NCI-H2081 (cell line): ENCODE data around the gene ATXN3L.

Experiments
- DNase-seq, 2 experiments: peaks; one replicate each; lab custom pipeline; 2025; lab: John Stamatoyannopoulos, UW

The ATXN3L gene

DNA sequence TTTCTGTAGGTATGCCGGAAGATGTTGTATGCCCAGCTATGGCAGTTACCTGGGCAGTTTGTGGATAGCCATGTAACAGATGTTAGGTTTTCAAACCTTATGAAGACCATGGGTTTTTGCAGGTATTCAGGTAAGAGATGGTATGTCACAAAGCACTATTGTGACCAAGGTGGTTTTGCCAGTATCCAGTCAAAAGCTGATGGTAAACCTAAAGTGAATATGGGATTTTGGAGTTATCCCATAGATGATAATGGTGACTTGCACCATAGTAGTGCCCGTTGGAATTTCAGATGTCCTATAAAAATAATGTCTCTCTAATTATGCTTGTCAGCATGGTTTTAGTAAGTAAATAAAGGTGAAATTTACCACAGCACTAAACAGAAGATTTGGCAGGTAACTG is at the start of gene ATXN3L:
Gene ATXN3L (minus strand): TSS at position 101 of the 400 bp plus-strand sequence. CDS start 119 bp downstream, outside the sequence.
- DNase-seq = no peak

DNA sequence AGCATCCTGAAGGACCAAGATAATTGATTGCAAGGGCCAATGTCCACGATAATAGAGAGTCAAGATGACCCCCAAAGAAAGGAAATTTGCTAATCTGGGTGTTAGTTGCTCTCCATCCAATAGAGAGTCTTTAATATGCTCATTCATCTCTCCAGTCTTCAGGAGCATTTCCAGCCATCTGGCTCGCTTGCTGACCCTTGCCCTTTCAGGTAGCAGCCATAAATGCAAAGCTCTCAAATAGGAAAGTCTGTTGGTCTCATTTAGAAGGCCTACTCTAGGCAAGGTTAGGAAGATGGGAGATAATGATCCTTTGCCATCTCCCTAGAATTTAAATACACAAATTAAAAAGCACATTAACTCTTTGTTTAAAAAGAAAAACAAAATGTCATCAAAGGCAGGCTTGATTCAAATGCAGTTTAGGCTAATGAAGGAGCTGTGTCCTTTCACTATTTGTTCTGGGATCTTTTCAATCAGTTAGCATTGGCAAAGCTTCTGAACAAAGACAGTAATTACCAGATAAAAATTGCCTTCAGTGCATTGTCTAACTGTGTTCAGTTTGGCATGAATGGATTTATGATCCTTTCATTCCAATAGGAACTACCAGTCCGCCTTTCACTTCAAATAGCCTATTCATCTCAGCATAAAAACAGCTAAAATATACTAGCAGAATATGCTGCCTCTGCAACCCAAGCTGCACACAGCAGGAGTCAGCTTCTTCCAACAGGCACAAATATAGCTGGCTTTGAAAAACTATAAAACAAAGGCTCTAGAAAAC is 49.6 kb upstream of the ATXN3L start:
- DNase-seq = peak; percentile 53 to 85

DNA sequence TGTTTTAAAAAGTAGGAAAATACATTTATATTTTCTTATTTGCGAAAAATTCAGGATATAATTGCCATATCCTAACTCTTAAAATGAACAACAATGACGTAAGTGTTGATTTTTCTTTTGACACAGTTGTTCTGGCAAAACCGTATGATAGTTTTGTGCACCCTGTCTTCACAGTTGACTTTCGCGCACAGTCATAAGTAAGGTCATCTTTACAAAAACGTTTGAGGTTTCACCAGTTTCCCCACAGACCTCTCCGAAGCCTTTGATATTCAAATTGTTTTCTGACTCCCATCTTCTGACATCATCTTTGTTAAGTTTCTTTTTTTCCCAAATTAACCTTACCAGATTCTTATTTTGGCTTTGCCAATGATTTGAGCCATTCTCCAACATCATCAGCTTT is 48.1 kb upstream of the ATXN3L start:
- no peak for DNase-seq

DNA sequence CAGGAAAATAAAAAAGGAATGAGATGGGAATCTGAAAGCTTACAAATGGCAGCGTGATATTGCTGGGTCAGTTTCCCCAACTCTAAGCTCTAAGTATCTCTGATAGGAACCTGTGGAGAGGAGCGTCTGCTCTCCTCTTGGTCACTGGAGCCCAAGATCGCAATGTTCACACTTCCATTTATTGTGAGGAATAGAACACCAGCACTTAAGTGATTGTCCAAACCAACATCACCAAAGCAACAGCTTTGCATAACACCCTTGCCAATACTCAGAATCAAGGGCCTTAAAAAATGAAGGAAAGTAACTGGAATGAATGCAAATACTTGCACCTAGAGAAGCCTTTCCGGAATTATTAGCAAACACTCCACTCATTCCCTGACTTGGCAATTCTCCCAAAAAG is 46.8 kb upstream of the ATXN3L start:
- DNase-seq = no peak

DNA sequence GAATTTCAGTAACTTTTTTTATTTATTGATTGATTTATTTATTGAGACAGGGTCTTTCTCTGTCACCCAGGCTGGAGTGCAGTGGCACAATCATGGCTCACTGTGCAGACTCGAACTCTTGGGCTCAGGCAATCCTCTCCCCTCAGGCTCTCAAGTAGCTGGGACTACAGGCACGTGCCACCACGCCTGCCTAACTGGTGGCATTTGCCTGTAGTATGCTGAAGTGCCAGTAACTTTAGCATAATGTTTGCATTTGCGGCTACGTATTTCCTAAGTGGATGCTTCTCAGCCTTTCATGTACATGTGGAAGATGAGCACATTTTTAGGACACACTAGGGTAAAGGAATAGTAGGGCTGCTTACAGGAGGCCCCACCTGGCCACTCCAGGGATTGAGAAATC is 45.3 kb upstream of the ATXN3L start:
- no peak for DNase-seq

DNA sequence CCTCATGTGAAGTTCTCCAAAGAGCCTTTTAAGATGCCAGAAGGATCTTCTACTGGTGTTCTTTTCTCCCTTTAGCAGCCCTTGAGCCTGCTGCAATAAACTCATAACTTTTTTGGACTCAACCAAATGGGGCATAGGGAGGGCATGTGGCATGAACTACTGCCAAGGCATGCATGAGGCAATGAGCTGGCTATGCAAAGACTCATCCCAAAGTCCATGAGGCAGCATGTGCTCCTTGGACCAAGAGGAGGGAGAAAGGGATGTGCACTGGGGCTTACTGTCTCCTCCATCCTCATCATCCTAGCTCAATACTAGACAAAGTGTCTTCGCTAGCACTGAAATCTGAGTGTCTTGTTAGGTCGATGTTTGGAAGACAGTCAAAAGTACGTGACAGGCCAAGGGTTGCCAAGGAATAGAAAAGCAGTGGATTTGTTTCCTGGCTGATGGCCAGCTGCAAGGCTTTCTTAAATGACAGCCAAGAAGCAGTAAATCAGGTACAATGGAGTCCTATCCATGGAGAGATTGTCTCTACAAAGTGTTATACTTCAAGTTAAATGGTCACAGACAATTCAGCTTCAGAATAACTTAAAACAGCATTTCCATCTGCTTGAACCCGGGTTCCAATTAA is 44.5 kb upstream of the ATXN3L start:
- DNase-seq = no peak

DNA sequence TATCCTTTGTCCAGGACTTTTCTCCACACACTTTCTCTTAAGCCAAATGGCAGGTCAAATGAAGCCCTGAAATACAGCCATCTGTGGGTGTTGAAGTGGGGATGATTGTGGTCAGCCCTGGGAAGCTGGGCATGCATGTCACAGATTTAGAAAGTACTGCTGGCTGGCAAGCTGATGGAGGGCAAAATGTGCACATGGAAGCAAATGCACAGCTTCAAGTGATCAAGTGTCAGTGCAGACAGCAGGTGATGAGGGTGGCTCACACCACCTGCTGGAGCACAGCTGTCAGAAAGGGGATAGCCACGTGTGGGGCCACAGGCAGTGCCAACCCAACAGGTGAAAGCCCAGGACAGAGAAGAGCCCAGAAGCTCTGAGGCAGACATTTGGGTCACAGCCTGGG is 40.3 kb upstream of the ATXN3L start:
- peak; percentile 32 to 65 for DNase-seq

DNA sequence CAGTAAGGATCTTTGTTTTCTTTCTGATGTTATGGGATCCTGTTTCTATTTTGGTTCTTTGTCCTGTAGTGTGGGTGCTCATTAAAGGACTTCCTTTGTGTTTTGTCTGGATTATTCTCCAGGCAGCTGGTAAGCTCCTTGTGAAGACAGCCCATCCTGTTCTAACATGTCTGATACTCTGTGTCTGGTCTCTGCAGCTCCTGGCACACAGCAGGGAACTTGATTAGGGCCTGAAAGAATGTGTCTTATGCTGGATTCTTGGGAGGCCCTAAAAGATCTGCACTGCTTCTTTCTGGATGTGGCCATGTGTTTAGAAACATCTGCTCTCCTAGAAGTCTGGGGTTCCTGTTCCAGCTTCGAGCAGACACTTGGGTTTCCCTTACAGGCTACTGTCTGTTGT is 38.1 kb upstream of the ATXN3L start:
- peak in 1 of 2 experiments; percentile 48 for DNase-seq

DNA sequence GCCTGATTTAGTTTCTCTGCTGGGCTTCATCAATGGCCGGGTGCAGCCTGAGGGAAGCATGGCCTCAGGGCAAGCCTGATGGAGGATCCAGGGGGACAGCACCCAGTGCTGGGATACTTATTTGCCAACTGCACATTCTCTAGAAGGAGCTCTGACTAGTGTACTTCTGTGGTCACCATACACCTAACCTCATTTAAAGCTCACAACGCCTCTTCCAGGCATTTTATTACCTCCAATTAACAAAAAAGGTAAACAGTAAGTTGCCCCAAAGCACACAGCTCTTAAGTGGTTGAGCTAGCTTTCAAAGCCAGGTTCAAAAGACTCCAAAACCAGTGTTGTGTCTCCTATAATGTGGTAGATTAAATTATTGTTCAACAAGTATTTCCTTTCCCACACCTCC is 26.8 kb upstream of the ATXN3L start:
- peak in 1 of 2 experiments; percentile 51 for DNase-seq

DNA sequence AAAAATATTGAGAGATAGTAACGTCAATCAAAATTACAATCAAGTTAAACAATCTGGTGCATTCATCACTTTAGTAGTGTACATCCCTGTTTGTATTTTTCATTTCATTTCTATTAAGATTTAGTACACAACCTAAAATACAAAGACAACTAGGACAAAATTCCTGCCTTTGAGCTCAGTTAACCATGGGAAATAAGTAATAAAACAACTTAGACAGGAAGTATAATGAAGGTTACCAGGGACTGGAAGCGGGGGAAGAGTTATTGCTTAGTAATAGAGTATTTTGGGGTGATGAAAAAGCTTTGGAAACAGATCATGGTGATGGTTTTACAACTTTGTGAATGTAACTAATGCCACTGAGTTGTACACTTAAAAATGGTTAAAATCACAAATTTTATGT is 25.6 kb upstream of the ATXN3L start:
- DNase-seq = no peak

DNA sequence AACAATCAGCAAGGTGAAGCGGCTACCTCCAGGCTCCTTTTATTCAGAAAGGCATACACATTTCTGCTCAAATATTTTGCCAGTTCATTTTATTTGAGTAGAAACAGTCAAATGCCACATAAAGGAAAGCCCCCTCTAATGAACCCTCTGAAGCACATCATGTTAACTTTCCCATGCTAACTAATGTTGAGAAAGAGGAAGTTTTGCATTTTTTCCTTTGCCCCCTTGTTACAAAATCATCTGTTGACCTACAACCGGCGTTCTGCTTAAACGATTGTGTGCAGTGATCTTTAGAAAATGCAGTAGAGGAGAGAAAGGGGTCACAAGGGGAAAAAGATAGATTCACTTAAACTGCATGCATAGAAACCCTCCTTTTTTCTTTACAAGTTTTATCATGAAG is 25.2 kb upstream of the ATXN3L start:
- no peak for DNase-seq

DNA sequence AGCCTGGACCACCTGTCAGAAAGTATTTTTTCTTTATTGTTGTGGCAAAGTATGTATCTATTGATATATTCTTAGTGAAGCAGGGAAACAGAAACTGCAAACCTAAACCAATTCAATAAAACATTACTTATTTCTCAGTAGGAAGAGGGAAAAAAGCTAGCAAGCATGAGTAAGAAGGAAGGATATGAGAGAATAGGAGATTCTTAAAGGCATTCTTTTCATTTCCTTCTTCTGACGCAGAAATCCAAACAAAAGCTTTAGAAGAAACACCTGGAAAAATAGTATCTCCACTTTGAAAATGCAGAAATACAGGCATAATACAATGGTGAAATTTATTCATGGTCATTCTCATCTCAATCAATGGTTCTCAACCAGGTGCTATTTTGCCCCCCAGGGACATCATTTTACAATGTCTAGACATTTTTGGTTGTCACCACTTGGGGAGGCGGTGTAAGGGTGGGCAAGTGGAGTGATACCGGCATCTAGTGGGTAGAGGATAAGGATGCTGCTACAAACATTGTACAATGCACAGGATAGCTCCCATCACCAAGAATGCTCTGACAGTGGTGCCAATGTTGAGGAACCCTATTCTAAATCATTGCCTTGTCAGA is 21.7 kb upstream of the ATXN3L start:
- no peak for DNase-seq

DNA sequence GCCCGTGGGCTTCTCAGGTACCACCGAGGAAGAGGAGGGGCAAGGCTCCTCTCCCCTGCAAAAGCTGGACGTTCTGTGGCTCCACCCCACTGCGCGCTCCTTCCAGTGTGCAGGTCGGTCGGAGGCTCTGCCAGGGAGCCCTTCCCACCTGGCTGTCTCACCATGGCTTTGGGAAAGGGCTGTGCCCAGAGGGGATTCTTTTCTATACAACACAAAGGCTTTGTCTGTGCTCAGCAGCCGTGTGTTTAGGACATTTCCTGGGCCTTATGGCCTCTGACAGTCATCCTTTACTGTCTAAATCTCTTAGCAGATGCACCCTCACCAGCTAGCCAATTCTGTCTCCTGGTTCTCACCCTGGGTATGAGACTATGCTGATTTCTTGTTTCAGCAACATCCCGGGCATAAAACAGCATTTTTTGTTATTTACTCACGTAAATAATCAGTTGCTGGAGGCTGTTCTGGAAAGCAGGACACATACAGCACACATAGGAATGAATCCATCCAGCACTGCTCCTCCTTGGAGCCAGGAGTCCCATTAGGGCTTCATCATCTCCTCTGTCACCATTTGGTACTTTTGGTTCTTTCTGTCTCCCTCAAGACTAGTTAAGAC is 20.4 kb upstream of the ATXN3L start:
- peak; percentile 12 to 44 for DNase-seq

DNA sequence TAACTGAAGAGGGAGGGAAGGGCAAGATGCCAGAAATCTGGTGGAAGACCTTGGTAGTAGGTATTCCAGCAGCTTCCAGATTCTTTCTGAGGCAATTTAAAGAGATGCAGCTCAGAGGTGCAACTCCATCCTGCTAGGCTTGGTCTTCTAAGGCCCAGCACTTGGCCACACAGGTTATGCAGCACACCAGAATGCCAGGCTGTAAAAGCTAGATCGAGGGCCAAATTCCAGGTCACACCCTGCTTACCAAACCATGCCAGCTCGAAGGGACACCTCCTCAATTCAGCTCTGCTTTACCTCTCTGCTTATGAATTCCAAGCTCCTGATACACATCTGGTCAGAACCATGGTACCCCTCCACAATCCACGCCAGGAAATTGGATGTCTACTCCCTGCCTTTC is 19.8 kb upstream of the ATXN3L start:
- no peak for DNase-seq

DNA sequence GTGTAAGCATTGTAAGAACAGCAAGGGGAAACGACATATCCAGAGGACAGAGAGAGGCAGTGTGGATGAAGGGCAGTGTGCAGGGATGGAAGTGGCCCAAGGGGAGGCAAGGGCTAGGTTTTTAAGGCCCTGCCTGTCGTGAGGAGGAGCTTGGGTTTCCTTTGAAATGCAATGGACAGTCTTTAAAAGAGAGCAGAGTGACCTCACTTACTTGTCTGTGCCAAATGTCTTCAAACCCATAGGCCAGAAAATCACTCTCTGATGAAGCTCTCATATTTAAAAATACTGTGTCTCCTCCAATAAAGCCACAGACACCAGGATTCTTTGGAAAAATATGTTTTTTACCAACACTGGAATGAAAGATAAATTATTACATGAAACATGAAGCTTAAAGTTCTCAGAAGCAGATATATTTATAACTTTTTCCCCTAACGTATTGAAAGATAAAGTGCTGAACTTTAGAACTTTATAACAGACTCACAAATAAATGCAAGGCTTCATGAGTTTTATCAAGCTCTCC is 19.2 kb upstream of the ATXN3L start:
- DNase-seq = no peak

DNA sequence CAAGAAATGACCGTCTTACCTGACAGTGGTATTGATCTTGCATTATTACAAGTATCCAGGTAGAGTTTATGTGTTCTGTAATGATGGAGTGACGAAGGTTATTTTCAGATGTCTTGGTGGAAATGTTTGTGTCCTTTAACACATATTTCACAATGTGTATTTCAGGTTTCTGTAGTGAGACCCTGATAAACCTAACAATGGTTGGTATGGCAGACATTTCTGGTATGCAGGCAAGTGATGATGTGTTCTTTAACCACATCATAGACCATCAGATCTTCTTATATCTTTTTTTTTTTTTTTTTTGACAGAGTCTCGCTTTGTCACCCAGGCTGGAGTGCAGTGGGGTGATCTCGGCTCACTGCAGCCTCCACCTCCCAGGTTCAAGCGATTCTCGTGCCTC is 14.6 kb upstream of the ATXN3L start:
- DNase-seq = no peak

DNA sequence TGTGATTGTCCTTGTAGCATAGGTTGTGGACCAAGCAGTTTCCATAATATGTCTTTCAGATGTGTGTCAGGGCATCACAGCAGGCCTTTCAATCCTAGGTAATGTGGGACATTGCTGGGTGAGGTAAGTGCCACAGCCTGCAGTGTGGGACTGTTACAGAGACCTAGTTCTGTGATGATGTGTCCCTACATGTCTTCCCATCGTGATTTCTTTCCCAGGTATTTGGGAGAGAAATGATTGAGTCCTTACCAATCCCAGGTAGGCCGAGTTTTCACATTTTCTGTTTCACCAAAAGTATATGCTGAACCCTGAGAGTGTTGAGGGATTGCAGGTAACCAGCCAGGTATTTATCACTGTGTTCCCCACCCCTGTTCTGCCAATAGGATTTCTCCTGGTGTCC is 10.6 kb upstream of the ATXN3L start:
- no peak for DNase-seq

DNA sequence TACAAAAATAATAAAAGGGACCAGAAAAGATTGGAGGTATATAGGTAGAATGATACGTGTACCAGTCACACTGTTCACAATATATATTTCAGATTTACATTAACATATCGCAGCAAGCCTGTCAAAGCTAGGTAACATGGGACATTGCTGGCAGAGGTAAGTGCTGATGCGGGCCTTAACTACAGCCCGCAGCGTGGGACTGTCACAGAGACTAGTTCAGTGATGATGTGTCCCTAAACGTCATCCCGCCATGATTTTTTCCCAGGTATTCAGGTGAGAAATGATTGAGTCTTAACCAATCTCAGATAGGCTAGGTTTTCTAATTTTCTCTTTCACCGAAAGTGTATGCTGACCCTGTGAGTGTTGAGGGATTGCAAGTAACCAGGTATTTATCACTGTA is 7.8 kb upstream of the ATXN3L start:
- no peak for DNase-seq

DNA sequence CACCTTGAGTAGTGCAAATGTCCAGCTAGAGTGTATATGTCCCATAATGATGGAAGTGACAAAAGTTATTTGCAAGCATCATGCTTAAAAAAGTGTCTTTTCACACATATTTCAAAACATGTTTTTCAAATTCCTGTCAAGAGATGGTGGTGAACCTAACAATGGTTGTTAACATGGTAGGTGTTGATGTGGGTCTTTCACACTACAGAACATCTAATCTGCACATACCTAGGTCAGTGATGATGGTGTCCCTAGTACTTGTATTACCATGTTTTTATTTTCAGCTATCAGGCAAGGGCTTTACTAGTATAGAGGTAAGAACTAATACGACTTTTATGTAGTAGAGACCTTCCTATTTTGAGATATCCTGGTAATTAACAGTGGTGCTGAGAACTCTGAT is 3.4 kb upstream of the ATXN3L start:
- DNase-seq = no peak

DNA sequence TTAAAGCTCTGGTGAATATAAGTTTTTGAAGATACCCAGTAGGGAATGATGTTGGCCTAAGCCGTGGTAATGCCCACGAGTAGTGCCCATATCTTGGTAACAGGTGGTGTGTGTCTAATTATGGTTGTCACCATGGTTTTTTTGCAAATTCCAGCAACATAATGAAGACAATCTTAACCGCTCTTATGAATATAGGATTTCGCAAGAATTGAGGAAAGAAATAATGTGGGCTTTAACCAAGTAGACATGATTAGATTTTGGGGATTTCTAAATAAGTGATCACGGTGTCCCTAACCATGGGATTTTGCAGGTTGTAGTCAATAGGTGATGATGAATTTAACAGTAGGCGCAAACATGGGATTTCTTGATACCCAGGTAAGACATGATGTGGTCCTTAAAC is 2.5 kb downstream of the ATXN3L start:
- DNase-seq = no peak

DNA sequence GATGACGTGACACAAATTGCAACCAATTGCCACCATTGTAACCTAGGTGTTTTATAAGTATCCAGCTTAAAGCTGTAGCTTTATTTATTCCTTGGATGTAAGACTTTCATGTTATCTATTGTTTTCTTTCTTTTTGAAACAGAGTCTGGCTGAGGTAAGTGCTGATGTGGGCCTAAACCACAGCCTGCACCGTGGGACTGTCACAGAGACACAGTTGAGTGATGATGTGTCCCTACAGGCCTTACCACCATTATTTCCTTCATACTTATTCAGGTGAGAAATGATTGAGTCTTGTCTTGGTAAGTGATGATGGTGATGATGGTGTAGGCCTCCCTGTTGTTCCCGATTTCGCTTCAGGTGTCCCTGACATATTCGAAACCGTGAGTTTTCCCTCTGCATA is 8.3 kb downstream of the ATXN3L start:
- no peak for DNase-seq

DNA sequence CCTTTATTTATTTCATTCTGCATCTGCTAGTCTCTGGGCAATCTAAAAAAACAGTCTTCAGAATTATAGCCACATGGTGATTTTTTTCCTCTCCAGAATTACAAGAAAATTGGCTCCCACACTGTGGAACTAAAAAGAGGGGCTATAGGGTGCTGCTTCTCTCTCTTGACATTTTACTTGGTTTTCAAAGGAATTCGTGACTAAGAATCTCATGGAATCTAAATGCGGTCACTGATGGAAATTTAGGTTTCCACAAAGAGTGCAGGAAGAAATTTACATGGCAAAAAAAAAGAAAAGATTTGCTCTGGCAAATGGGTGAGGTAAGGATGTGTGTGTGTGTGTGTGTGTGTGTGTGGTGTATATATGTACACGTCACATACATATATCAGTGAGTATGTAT is 10.2 kb downstream of the ATXN3L start:
- no peak for DNase-seq

DNA sequence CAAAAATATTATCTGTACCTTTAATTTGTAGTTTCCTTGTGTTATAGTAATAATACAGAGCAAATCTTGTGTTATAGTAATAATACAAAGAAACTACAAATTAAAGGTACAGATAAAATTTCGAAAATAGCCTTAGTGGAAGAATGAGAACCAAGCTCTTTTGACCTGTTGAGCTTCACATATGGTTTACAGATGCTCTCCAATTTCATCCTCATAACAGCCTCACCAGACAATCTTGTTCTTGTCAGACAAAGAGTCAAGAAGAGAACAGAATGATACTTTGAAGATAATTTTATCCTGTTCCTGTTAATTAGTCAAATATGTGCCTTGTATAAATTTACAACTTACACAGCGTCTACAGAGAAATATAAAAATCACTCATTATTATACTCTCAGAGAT is 12.8 kb downstream of the ATXN3L start:
- no peak for DNase-seq
